B cell (primary cell): ENCODE measurements around the gene VSTM2B. TPM values are rescaled to one million over a fixed set of nuclear protein-coding genes. Genes with fewer than 3 reads are reported as not detected.

Source experiments
- ATAC-seq: fragments of 200-7000 bp; cut with Tn5 transposase; one replicate; pipeline ENCODE4 v1.10.0; 2021; ENCODE audit warnings: low read depth, mild to moderate bottlenecking, moderate number of reproducible peaks, moderate library complexity
- CTCF ChIA-PET: fragments of 350-600 bp; sonication (Branson Sonifier 250); formaldehyde crosslinking; loops from one replicate; lab custom pipeline; 2021; ENCODE audit warnings: antibody characterized with exemption, inconsistent platforms; lab: Charles Lee
- POLR2A ChIA-PET: fragments of 350-600 bp; sonication (Branson Sonifier 250); formaldehyde crosslinking; loops from one replicate; lab custom pipeline; 2021; ENCODE audit warnings: antibody characterized with exemption; lab: Charles Lee
- DNase-seq: peaks from one replicate; pipeline ENCODE4 v3.0.0; 2013
- H2AFZ ChIP-seq: 2 replicates; pipeline ENCODE4 v1.6.1; 2012; ENCODE audit warnings: mild to moderate bottlenecking, low read depth, low read length; ENCODE audit not compliant: insufficient read depth, poor library complexity, severe bottlenecking
- H3K27ac ChIP-seq, 2 donors: 1 replicate in 1 of 2; 2 replicates in 1 of 2; pipeline ENCODE4 v1.5.1; 2012 to 2013; ENCODE audit warnings: low read length in 2 of 2, mild to moderate bottlenecking in 2 of 2, moderate library complexity in 1 of 2
- H3K27me3 ChIP-seq, 4 experiments: fragments of 200-600 bp in 1 of 4; sonication (generic) in 1 of 4; replicated peaks in 1 of 4; 1 replicate in 2 of 4; 2 replicates in 2 of 4; pipeline versions ENCODE4 v1.6.1 to v1.7.0; 2013 to 2016; ENCODE audit warnings: low read length in 3 of 4, mild to moderate bottlenecking in 2 of 4, mixed read lengths in 1 of 4, moderate library complexity in 1 of 4; ENCODE audit not compliant: insufficient read depth in 4 of 4, control insufficient read depth in 3 of 4; ENCODE audit errors: control extremely low read depth in 1 of 4
- H3K36me3 ChIP-seq, 2 experiments: replicated peaks in 1 of 2; 1 replicate in 1 of 2; 2 replicates in 1 of 2; pipeline versions ENCODE4 v1.6.1 to v1.7.1; 2013; ENCODE audit warnings: low read length in 1 of 2; ENCODE audit not compliant: insufficient read depth in 2 of 2, control insufficient read depth in 1 of 2; ENCODE audit errors: control extremely low read depth in 1 of 2, extremely low read depth in 1 of 2
- H3K4me1 ChIP-seq, 2 donors: fragments of 200-600 bp in 1 of 2; sonication (generic) in 1 of 2; 1 replicate in 1 of 2; 2 replicates in 1 of 2; pipeline versions ENCODE4 v1.5.1 to v1.6.1; 2013 to 2017; ENCODE audit warnings: low read length in 2 of 2; ENCODE audit not compliant: control insufficient read depth in 2 of 2, insufficient read depth in 2 of 2
- H3K4me2 ChIP-seq: replicated peaks from 2 replicates; pipeline ENCODE3; 2012; ENCODE audit warnings: mild to moderate bottlenecking, low read depth, low read length; ENCODE audit not compliant: poor library complexity, severe bottlenecking
- H3K4me3 ChIP-seq, 5 experiments: fragments of 200-600 bp in 1 of 5; sonication (generic) in 1 of 5; 1 replicate in 3 of 5; 2 replicates in 2 of 5; pipeline versions ENCODE4 v1.5.1 to v1.7.0; 2011 to 2016; ENCODE audit warnings: low read length in 4 of 5, mild to moderate bottlenecking in 4 of 5, low read depth in 2 of 5, control low read depth in 1 of 5, moderate library complexity in 1 of 5; ENCODE audit not compliant: insufficient read depth in 1 of 5; ENCODE audit errors: control extremely low read depth in 1 of 5, extremely low read depth in 1 of 5
- H3K79me2 ChIP-seq: fragments of 200-600 bp; sonication (generic); one replicate; pipeline ENCODE4 v1.6.0; 2016; ENCODE audit warnings: low read length; ENCODE audit not compliant: control insufficient read depth, insufficient read depth
- H3K9ac ChIP-seq: fragments of 200-600 bp; sonication (generic); 2 replicates; pipeline ENCODE4 v1.6.1; 2017; ENCODE audit warnings: mild to moderate bottlenecking, low read length, moderate library complexity
- H3K9me3 ChIP-seq, 3 donors: one replicate each; pipeline versions ENCODE4 v1.6.1 to v1.7.1; 2013; ENCODE audit warnings: low read length in 2 of 3; ENCODE audit not compliant: control insufficient read depth in 2 of 3, insufficient read depth in 1 of 3; ENCODE audit errors: control extremely low read depth in 1 of 3
- H4K20me1 ChIP-seq: 2 replicates; pipeline ENCODE4 v1.6.0; 2012; ENCODE audit warnings: mild to moderate bottlenecking, low read length; ENCODE audit not compliant: insufficient read depth, control insufficient read depth, poor library complexity, severe bottlenecking
- H3K27ac Mint-ChIP-seq: one replicate; pipeline ENCODE4 v1.8.0; 2021; ENCODE audit warnings: mixed read lengths
- H3K27me3 Mint-ChIP-seq: one replicate; pipeline ENCODE4 v1.8.0; 2021; ENCODE audit warnings: mixed read lengths
- H3K4me1 Mint-ChIP-seq: one replicate; pipeline ENCODE4 v1.8.0; 2021; ENCODE audit warnings: mixed read lengths
- H3K4me3 Mint-ChIP-seq: one replicate; pipeline ENCODE4 v1.8.0; 2021; ENCODE audit warnings: mixed read lengths
- H3K9me3 Mint-ChIP-seq: one replicate; pipeline ENCODE4 v1.8.0; 2022; ENCODE audit warnings: mixed read lengths; ENCODE audit not compliant: insufficient read depth
- CTCF ChIP-seq: fragments of 200-600 bp; IDR thresholded peaks from one replicate; pipeline ENCODE4 v1.8.0; 2022; ENCODE audit warnings: antibody characterized with exemption, mild to moderate bottlenecking
- EZH2 ChIP-seq: IDR thresholded peaks from 2 replicates; pipeline ENCODE4 v1.6.1; 2012; ENCODE audit warnings: borderline replicate concordance, low read depth, mild to moderate bottlenecking, moderate library complexity, low read length; ENCODE audit not compliant: insufficient read depth, poor library complexity, severe bottlenecking
- WGBS: methylation state at CpG from one replicate; pipeline ENCODE4 v1.1.5; 2013; ENCODE audit warnings: missing lambda C conversion rate; ENCODE audit not compliant: insufficient coverage; 5-methylcytosine and 5-hydroxymethylcytosine counted together
- intact Hi-C: fragments of 100-400 bp; cut with micrococcal nuclease; formaldehyde crosslinking; loops from one replicate; pipeline ENCODE4 v1.10.0; 2022
- polyA plus RNA-seq: library from polyadenylated mRNA; depleted of rRNA; stranded (reverse); fragments of >200 nt; gene quantifications from 2 replicates; pipeline ENCODE4 v1.2.3, GENCODE V29; 2012
- total RNA-seq, 2 donors: library from RNA; stranded (reverse); fragments of 120-200 nt in 1 of 2; gene quantifications; 1 replicate in 1 of 2; 2 replicates in 1 of 2; pipeline versions ENCODE4 v1.2.3 to v1.2.4, GENCODE V29; 2013 to 2022

VSTM2B gene
- total and polyA plus RNA-seq, 2 donors (not counting 1 experiment from before 2014, with no cell fraction given): not detected

DNA sequence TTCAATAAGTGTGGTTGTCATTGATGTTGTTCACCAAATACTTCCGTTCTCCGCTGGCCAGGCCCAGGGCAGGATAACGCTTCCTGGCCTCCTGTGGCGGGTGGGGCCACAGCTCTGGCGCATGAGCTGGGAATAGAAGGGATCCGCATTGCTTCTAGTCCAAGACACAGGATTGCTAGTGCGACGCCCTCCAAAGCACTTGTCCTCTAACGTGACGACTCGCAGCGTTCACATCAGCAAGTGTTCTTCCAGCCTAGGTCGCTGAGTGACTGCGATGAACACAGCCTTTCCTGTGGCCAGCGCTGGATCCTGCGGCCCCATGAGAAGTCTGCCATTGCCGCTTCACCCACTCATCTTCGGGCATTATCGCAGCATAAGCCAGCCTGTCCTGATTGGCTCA is 39.4 kb downstream of the VSTM2B start:
- no peaks in the 10 kb centered on the region for H3K27me3 ChIP-seq
- Mint-ChIP-seq H3K4me1 (no peaks in the 10 kb centered on the region), H3K27me3 (peaks cover 18% of the 10 kb centered on the region), H3K9me3 (no peaks in the 10 kb centered on the region), H3K27ac (no peak overlapping the region), H3K4me3 (no peak overlapping the region)
- H3K9me3 ChIP-seq: peaks cover 0 to 10% (median 1%) of the 10 kb centered on the region in 3 donors
- H3K27ac ChIP-seq: no peak overlapping the region
- no peak overlapping the region for H3K9ac ChIP-seq
- TF ChIP-seq EZH2: no peak
- no peak for TF ChIP-seq CTCF
- intact Hi-C loops: no loop called here
- H3K4me3 ChIP-seq: no peak overlapping the region
- no peaks in the 10 kb centered on the region for H4K20me1 ChIP-seq
- no peak for ATAC-seq
- no peaks in the 10 kb centered on the region for H3K36me3 ChIP-seq
- CTCF ChIA-PET: no interaction called here
- POLR2A ChIA-PET: no interaction called here
- H3K4me2 ChIP-seq: no peak overlapping the region
- no peaks in the 10 kb centered on the region for H3K4me1 ChIP-seq
- 89% methylated on average over 19 of the region's 19 CpGs for WGBS
- no peaks in the 10 kb centered on the region for H3K79me2 ChIP-seq
- H2AFZ ChIP-seq: no peak overlapping the region
- no peak for DNase-seq

GRCh38 chr19:29566496-29567054 is 40.8 kb downstream of the VSTM2B start:
- ChIA-PET CTCF (no interaction called here), POLR2A (no interaction called here)
- H3K79me2 ChIP-seq: no peaks in the 10 kb centered on the region
- 85% methylated on average over 3 of the region's 3 CpGs for WGBS
- H3K9ac ChIP-seq: no peak overlapping the region
- no peaks in the 10 kb centered on the region for H3K36me3 ChIP-seq
- H3K27me3 ChIP-seq: no peaks in the 10 kb centered on the region
- no peak overlapping the region for H3K4me2 ChIP-seq
- intact Hi-C loops: no loop called here
- Mint-ChIP-seq H3K27me3 (peaks cover 18% of the 10 kb centered on the region), H3K4me3 (no peak overlapping the region), H3K4me1 (no peaks in the 10 kb centered on the region), H3K27ac (no peak overlapping the region), H3K9me3 (no peaks in the 10 kb centered on the region)
- H2AFZ ChIP-seq: no peak overlapping the region
- TF ChIP-seq CTCF (no peak), EZH2 (no peak)
- no peak for DNase-seq
- H4K20me1 ChIP-seq: no peaks in the 10 kb centered on the region
- no peak overlapping the region for H3K27ac ChIP-seq
- no peaks in the 10 kb centered on the region for H3K4me1 ChIP-seq
- ATAC-seq: no peak
- peaks cover 0 to 3% (median 0%) of the 10 kb centered on the region in 3 donors for H3K9me3 ChIP-seq
- H3K4me3 ChIP-seq: no peak overlapping the region
